ENCODE results near the gene PLEKHH2.
"Not testable (repeated sequence)": the region's sequence is repeated elsewhere in the genome, so short reads cannot be mapped to it uniquely, and the experiment has no call there.

Gene PLEKHH2

DNA sequence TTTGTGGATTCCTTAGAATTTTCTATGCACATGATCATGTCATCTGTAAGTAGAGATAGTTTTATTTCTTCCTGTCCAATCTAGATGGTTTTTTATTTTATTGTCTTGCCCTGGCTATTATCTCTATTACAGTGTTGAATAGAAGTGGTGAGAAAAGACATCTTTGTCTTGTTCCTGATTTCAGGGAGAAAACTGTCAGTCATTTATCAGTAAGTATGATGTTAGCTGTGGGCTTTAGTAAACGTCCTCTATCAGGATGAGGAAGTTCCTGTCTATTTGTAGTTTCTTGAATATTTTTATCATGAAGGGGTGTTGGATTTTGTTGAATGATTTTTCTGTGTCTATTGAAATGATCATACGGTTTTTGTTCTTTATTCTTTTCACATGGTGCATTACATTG lies 5.3 kb downstream of the PLEKHH2 start:
- no peak for DNase-seq

DNA sequence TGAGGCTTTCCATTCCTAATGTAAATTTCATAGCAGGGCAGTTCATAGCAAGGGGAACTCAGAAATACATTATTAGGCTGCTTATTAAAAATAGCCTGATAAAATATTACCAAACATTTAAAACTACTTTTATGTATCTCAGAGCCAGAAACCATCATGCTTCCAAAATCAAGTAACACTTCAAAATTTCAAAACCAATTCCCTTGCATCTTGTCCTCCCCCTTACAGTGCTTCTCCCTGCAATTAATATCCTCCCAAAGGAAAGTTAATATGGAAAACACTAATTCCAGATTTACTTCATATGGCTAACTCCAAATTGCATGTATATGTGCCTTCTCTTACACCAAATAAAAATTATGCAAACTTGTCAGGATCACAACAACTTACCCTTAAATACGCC lies 6.6 kb downstream of the PLEKHH2 start:
- no peak for DNase-seq

DNA sequence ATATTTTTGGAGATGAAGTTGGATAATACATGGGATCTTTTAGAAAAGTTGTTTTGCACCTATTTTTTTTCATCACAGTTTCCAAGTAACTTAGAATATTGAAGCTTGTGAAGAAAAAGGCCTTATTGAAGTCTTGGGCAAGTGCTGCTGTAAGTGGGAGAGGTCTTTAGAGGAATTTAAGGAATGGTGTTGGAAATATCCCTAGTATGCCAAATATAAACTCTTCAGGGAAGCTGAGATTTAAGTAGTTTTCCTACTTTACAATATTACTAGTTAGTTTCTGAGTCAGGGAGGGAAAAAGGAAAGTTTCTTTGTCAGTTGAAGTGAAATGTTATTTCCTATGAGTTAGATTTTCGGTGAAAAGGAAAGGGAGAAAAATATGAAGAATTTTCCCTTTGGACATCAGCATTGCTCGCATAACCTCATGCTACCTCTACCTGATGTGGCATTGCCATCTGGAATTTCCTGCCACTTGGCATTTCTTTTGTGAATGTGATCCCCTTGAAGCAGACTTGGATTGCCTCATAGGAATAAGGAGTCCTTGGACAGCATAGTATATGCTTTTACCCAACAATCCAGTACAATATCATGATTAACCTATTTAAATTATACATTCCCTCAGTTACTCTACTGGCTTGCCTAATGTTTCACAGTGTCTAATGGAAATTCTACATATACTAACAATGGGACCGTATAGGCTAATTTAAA lies 12.1 kb downstream of the PLEKHH2 start:
- no peak for DNase-seq

DNA sequence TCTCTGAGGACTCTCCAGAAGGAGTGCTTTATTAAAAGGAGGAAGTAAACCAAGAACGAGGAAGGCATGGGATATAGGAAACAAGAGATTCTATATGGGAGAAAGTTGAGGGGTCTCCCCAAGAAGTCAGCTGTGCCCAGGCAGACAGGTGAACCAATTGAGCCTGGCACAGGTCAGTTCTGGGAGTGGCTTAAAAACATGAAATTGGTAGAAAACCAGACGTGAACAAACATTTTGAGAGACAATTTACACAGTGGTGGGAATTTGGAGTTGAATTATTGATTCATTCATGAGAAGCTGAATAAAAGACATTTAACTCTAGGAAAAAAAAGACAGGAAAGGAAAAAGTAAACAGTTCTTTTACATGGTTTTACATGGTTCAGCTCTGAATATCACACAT lies 16.4 kb downstream of the PLEKHH2 start:
- no peak for DNase-seq

DNA sequence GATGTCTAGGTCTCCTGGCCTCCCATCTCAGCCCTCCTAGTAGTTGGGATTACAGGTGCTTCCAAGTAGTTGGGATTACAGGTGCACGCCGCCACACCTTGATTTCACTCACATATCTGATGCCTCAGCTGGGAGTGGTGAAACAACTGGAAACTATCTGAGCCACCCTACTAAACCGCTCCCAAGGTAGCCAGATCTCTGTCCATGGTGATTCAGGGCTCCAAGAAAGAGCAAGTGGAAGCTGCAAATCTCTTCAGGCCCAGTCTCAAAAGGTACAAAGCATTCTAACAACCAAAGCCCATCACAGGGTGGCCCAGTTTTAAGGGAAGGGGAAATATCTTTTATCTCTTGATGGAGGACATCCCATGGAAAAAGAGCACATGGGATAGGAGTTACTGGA lies 20.2 kb downstream of the PLEKHH2 start:
- DNase-seq = no peak

DNA sequence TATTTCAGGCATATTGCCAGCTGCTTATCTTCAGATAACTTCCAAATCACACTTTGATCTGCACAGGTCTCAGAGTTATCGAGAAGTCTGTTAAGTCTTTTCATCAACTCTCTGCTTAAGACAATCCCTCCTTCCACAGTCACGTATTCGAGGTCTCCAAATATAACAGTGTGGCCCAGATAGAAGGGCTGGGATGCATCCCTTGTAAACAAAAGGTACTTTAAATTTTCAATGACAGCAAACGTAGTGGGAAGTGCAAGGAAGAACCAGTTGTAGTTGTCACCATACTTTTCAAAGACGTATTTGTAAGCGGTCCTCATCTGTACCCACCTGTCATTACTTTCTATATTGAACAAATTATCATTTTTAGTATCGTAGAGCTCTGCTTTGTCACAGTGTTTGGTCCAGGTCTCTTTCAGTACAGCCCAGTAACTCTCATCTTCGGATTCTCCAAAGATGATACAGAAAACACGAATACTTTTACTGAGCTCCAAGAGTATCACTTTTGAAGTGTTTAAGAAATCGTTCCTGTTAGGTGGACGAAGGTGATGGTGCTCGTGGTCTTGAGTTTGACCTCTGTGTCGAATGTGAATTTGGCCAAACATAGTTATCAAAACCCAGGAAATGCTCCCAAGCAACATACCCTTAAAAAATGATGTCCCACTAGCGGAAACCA lies 38.7 kb downstream of the PLEKHH2 start:
- no peak for DNase-seq

DNA sequence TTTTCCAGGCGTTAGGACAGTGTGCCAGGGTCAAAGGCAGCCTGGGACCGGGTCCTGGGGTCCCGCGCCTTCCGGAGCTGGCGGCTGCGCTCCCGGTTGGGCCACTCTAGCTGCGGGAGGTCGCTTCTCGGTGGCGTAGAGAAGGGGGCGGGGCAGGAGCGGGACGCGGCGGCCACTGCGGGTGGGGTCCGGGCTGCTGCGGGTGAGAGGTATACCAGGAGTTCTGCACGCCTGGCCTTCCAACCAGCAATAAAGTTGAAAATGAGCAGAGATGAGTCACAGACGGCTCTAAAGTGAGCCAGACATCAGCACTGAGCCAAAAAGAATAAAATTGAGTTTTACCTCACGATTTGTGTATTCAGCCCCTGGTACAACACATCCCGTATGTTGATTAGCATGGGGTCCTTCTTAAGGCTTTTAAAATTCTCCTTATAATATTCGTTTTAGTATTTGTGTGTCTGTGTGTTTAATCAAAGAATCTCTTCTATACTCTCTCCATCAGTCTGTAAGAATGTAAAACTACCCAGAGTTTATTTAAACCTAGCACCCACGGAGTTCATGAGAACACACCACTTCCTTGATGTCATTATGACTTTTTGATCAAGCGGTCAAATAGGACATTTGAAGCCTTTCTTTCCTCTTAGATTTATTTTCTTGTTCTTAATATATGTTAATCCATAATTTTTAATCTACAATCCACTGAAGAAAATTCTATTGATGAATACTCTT lies 39.4 kb downstream of the PLEKHH2 start, which contains the start of gene C1GALT1C1L:
C1GALT1C1L (minus strand) TSS at position 108 of the 729 bp plus-strand sequence; CDS start at position 1, 107 bp downstream.
- DNase-seq = peak; percentile 19

DNA sequence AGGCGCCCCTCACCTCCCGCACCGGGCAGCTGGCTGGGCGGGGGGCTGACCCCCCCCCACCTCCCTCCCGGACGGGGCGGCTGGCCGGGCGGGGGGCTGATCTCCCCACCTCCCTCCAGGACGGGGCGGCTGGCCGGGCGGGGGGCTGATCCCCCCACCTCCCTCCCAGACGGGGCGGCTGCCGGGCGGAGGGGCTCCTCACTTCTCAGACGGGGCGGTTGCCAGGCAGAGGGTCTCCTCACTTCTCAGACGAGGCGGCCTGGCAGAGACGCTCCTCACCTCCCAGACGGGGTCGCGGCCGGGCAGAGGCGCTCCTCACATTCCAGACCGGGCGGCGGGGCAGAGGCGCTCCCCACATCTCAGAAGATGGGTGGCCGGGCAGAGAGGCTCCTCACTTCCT lies 40.7 kb downstream of the PLEKHH2 start:
- not testable (repeated sequence) for DNase-seq

DNA sequence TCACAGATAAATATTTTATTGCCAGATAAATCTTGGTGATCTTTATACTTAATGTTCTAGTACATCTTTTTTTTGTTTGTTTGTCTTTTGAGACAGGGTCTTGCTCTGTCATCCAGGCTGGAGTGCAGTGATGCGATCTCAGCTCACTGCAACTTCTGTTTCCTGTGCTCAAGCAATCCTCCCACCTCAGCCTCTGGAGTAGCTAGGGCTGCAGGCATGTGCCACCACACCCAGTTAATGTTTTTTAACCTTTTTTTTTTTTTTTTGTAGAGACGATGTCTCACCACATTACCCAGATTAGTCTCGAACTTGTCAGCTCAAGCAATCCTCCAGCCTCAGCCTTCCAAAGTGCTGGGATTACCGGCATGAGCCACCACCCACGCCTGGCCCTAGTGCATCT lies 48.3 kb downstream of the PLEKHH2 start:
- DNase-seq = no peak

DNA sequence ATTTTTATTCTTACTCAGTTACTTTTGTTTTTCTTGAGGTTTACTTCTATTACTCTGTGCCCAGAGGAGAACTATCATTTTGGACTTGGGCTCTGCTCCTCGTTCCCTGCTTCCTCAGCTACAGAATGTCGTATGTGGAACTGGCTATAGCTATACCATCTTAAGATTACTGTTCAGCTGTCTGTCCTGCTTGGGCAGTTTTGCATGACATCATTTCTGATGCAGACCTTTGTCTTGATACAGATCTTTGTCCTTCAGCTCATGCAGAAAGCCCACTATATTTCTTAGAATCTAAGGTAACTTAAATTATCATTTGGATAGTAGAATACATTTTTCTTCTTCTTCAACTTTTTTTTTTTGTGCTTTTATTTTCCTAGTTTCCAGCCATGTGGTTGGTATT lies 52.9 kb downstream of the PLEKHH2 start:
- no peak for DNase-seq

DNA sequence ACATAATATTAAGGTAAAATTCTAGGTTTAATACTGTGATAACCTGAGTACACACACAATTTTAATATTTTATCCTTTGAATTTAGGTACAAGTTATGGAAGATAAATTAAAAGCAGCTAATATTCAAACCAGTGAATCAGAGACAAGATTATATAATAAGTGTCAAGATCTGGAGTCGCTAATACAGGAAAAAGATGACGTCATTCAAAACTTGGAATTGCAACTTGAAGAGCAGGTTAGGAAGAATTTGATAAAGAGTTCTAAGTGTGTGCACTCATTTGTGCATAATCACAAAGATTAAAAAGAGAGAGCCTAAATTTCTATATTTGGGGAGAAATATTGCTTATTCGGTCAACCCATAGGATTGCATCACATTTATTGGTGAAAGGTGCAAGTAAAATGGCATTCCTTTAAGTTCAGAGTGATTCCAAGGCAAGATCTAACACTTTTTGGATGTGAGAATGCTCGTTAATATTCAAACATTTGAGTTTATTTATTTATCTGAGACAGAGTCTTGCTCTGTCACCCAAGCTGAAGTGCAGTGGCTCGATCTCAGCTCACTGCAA lies 55.5 kb downstream of the PLEKHH2 start:
- DNase-seq = no peak

DNA sequence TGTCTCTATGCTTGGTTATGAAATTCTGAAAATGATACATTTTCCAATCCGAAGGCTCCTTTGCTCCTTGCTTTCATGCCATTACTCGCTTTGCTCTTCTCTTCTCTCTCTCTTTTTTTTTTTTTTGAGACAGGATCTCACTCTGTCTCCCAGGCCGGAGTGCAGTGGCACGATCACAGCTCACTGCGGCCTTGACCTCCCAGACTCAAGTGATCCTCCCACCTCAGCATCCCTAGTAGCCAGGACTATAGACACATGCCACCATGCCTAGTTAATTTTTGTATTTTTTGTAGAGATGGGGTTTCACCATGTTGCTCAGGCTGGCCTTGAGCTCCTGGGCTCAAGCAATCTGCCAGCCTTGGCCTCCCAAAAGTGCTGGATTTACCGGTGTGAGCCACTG lies 61.1 kb downstream of the PLEKHH2 start:
- not testable (repeated sequence) for DNase-seq

DNA sequence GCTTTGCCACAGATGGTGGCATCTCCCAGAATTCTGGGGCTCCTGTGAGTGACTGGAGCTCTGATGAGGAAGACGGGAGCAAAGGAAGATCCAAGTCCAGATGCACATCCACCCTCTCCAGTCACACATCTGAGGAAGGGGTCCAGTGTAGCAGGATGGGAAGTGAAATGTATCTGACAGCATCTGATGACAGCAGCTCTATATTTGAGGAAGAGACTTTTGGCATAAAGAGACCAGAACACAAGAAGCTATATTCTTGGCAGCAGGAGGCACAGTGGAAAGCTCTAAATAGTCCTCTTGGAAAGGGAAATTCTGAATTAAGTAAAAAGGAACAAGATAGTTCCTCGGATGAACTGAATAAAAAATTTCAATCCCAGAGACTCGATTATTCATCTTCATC lies 62.7 kb downstream of the PLEKHH2 start:
- DNase-seq = no peak

DNA sequence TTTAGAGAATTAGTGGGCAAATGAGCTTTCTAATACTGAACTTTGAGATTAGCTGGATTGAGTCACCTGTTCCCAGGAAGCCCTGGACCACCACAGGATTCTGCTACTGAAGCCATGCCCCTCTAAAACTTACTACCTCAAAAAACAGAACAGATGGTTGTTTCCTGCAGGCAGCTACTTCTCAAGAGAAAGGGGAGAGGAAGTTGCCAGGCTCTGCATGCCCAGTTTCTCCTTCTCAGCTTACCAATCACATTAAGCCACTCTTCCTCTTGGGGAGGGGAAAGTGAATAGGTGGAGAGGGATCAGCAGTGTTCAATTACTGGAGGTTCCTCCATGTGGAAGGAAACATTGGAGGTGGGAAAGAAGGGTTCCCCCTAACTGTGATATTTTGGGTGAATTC lies 64.1 kb downstream of the PLEKHH2 start:
- no peak for DNase-seq

DNA sequence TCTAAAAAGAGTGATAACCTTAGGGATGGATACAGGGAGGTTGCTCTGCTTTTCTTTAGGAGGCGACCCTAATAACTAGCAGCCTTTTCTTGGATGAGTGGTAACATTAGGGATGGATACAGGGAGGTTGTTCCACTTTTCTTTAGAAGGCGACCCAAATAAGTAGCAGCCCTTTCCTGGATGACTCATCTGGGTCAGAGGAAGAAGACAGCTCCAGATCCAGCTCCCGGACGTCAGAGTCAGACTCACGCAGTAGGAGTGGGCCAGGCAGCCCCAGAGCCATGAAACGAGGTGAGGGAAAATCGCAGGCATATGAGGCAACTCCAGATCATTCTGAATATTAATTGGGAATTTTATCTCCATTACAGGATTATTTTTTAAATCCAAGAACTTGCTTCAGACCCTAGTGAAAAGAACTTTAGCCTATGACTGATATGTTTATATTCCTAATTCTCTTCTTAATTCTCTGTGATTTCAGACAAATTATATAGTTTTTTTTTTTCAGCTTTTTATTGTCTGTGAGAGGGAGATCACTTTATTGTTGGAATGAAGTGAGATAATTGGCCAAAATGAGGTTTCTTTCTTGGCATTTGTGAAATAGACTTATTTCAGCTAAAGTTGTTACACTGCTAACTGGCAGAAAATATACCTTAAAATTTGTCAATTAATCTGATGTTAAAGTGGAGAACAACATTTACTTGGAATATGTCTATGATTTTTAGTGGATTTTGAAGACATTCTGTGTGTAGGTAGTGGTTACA lies 70.4 kb downstream of the PLEKHH2 start:
- no peak for DNase-seq

DNA sequence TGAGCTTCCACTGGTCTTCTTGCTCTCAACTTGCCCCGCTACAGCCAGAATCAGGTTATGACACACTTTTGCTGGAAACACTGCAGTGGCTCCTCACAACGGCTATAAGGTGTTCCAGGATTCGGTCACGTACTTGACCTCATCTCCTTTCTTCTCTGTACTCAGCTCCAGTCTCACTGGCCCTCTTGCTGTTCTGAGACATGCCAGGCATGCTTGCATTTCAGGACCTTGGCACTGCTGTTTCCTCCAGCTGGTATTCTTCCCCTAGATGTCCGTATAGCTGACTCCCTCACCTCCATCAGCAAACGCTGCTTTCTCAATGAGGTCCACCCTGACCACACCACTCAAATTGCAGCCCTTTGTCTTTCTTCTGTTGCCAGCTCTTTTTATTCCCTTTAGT lies 71.1 kb downstream of the PLEKHH2 start:
- no peak for DNase-seq

DNA sequence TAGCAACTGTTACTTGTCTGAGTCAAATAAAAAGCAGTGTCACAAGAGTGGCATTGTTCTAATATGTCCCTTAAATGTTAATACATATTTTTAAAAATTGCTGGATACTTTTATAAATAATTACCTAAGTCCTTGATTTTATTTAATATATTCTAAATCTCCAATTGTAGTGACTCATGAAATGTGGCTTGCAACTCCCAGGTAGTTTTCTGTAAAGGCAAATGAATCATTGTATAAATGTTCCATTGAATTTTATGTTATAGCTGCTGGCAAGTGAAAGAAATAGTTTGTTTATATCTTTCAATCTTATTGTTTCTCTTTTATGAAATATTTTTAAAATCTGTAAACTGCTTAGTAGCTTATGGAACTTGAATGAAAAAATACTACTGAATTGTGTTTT lies 71.8 kb downstream of the PLEKHH2 start:
- DNase-seq = no peak

DNA sequence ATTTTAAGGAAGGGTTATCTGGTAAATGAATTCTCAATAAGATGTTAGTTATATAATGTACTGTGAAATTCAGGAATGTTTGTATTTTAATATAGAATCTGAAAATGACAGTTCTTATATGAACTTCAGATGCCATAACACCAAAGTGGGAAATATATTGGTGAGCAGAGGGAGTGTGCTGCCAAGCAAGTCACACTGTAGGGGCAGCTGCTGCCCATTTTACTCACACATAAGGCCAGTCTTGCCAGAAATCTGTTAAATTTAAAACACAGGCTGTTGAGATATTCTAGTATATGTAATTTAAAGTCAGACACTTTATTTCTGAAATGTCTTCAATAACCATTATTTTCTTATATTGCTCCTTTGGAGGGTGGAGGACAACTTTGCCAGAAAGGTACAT lies 73.8 kb downstream of the PLEKHH2 start:
- DNase-seq = no peak

DNA sequence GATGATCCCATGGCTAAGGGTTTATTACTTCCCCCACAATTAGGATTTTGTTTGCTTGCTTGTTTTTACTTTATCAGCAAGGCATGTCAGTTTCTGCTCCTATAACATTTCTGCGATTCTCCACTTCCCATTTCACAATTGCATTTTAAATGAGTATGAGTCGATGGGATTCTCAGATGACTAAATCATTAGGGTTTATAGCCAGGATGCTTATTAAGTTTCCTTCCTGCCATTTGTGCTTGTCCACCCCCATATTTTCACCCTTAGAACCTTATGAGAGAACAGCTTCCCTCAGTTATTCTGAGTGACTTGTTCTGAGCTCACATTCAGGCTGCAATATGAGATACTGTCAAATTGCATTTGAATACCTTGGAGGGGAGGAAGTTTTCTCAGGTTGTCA lies 77.1 kb downstream of the PLEKHH2 start:
- DNase-seq = no peak

DNA sequence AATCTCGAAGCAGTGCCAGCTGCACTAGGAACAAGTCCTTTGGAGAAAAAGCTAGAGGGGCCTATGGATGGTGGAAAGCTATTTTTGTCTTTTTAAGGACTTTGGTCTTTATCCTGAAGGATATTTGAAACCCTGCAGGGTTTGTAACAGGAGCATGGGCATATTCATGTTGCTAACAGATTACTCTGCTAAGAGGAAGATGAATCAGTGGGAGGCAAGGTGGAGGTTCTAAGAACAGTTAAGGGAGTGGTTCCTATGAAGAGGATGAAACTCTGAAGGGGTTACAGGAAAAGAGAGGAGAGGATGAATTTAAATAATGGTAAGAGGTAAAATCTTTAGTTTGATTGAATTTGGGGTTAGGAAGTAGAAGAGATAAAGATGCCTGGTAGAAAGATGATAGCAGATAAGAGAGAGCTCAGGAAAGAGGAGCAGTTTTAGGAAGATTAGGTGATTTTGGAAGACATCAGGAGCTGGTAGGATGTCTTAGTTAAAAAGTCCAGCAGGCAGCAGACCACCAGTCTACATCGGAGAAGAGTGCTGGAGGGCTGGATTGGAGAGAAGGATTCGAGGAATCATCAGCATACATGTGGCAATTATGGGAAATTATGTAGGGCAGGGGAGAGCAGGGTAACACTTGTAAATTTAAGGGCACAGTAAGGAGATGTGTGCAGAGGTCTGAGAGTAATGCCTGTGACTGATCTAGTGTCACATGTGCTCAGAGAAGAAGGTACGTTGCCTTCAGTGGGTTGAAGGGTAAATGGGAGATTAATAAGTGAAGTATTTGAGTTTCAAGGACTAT lies 78.4 kb downstream of the PLEKHH2 start:
- DNase-seq = no peak

DNA sequence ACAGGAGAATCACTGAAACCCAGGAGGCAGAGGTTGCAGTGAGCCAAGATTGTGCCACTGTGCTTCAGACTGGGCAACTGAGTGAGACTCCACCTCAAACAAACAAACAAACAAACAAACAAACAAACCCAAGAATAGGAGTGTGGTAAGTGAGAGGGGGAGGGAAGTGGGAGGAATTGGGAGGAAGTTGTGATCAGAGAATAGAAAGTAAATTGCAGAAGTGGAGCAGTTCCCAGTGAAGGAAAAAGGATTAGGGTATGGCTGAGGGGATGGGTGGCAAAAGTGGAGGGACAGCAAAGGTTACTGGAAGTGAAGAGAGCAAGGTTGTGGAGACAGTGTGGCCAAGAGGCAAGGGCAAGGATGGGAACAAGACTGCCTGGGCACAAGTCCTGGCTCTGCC lies 80.3 kb downstream of the PLEKHH2 start:
- DNase-seq = no peak

DNA sequence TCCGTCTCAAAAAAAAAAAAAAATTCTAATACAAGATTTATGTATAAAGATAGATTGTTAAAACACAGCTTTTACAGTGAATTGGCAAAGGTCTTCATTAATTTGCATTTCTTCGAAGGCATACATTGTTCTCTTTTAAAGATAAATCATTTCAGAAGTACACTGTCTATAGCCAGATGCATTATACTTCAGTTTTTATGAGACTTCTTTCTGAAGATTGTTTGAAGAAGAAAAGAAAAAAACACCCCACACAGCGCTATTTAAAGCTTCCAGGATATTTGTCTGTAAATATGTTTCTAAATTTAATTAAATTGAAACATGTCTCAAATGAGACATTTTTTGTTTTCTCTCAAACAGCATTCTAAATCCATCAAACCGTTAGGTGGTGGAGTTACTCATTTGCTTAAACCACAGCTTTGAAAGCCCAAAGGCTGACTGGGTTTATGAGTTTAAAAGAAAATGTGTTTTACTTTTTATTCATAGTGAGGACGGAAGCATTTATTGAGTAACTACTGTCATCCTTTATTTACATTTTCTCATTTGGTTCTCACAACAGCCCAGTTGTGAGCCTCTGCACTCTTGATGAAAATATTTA lies 81.6 kb downstream of the PLEKHH2 start:
- DNase-seq = no peak
